ENCODE measurements around the gene DPAGT1.
A peak's percentile ranks its signal among the peaks of the same experiment; 100 is the strongest.

- TF ChIP-seq POLR2A (IDR thresholded peaks at IDR 0.05) (peak in 1 of 2 donors; percentile 69), CTCF (IDR thresholded peaks at IDR 0.05) (no peak)
Measured at GRCh38 chr11:119084663-119085436, 16.8 kb downstream of the DPAGT1 start, which contains the start of gene HMBS.

All from adrenal gland (tissue), 5 donors.